Measurements from ENCODE around the gene DPY19L1.
"Not testable (repeated sequence)": the region's sequence is repeated elsewhere in the genome, so short reads cannot be mapped to it uniquely, and the experiment has no call there.

The DPY19L1 gene

GRCh38 chr7:34928560-34928959, 108.7 kb downstream of the DPY19L1 start:
- in situ Hi-C loops (cut with MboI; ENCODE audit: low sequenced_read_pairs), result loop anchor here (25.0 kb wide), 1 partner anchor 91 kb away; no protein-coding TSS in a partner anchor

DNA sequence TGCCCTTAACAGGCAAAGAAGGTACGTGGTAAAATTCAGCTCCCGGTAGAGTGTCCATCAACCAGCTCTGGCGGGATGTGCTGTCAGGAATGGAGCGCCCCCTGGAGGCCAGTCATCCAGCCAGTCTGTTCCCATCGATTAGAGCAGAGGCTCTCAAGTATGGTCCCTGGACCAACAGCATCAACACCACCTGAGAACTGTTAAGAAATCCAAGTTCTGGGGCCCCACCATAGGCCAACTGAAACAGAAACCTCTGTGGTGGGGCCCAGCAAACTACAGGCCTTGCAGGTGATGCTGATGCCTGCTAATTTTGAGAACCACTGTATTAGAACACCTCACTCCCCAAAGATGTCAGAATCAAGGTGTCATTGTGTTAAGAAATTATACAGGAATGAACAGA, 109.2 kb downstream of the DPY19L1 start:
- in situ Hi-C loops (cut with MboI; ENCODE audit: low sequenced_read_pairs), result loop anchor here (25.0 kb wide), 1 partner anchor 91 kb away; no protein-coding TSS in a partner anchor

DNA sequence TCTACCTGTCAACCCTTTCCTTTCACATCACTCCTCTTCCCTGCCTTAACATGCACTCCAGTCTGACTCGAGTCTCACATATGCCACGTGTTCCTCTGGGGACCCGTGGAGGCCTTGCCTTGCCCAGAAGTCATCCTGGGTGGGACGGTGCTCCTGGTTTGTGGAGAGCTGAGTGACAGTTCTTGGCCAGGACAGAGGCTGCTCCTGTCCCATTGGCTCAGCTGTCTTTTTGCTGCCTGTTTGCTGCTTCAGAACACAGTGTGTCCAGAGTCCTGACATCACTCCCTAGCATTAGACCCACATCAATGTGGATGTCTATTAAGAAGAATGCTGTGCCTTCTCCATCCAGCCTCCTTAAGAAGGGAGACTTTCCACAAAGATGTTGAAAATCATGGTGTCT, 116.8 kb downstream of the DPY19L1 start:
- in situ Hi-C loops (cut with MboI; ENCODE audit: low sequenced_read_pairs), result not testable (repeated sequence)

DNA sequence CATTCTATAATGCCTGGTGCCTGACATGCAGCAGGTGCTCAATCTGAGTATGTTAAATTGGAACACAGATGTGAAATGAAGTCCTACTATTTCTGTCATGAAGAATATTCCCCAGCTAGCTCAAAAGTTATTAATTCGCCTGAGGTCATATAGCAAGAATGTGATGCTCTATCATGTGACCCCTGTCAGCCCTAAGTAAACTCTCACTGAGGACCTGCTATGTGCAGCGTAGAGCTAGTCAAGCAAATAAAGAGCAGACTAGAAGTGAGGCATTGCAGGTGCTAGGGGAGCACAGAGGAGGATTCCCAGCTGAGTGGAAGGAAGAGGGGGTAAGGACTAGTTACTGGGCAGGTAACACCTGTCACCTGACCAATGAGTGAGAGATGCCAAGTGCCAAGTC, 118.2 kb downstream of the DPY19L1 start:
- in situ Hi-C loops (cut with MboI; ENCODE audit: low sequenced_read_pairs), result not testable (repeated sequence)

GRCh38 chr7:34918198-34918861, 119.0 kb downstream of the DPY19L1 start:
- in situ Hi-C loops (cut with MboI; ENCODE audit: low sequenced_read_pairs), result not testable (repeated sequence)

- in situ Hi-C loops (cut with MboI; ENCODE audit: low sequenced_read_pairs), result not testable (repeated sequence)
Observed at GRCh38 chr7:34917515-34917914, 119.8 kb downstream of the DPY19L1 start.

GRCh38 chr7:34916267-34916666, 121.0 kb downstream of the DPY19L1 start:
- in situ Hi-C loops (cut with MboI; ENCODE audit: low sequenced_read_pairs), result no loop called here

- in situ Hi-C loops (cut with MboI; ENCODE audit: low sequenced_read_pairs), result no loop called here
Observed at GRCh38 chr7:34912236-34912635, 125.0 kb downstream of the DPY19L1 start.

GRCh38 chr7:34906266-34906850, 130.9 kb downstream of the DPY19L1 start:
- in situ Hi-C loops (cut with MboI; ENCODE audit: low sequenced_read_pairs), result not testable (repeated sequence)

DNA sequence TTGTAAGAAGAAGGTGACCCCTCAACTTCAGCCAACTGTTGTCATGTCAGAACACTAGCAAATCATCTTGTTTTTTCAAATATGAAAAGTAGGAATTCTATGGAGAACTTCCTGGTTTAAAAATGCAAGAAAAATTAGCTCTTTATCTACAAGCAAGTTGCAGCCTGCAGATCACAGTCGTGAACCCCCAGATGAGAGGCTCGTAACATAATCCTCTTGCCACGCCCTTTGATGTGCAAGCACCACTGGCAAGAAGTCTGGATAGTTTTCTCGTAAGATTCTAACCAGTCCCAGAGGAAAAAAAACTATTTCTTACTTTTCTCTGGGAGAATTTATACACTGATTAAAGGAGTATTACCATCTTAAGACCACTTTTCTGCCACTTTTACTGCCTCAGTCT, 132.3 kb downstream of the DPY19L1 start:
- in situ Hi-C loops (cut with MboI; ENCODE audit: low sequenced_read_pairs), result no loop called here

DNA sequence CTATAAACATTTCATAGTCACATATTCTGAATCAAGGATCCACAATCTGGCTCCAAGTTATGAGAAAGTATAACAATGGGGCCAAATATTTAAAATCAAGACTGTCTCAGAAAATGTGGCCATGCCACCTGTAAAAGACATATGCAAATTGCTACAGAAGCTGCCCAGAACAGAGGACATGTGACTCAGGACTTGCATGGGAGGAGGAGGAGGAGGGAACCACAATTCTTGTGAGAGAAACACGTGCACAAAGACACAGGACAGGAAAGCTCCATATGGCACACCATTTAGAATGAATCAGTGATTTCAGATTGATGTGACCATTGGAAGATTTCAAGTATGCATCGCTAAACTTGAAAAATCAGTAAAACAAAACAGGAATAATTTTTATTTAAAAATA, 133.4 kb downstream of the DPY19L1 start:
- in situ Hi-C loops (cut with MboI; ENCODE audit: low sequenced_read_pairs), result not testable (repeated sequence)

- in situ Hi-C loops (cut with MboI; ENCODE audit: low sequenced_read_pairs), result no loop called here
Observed at GRCh38 chr7:34902182-34902581, 135.1 kb downstream of the DPY19L1 start.

DNA sequence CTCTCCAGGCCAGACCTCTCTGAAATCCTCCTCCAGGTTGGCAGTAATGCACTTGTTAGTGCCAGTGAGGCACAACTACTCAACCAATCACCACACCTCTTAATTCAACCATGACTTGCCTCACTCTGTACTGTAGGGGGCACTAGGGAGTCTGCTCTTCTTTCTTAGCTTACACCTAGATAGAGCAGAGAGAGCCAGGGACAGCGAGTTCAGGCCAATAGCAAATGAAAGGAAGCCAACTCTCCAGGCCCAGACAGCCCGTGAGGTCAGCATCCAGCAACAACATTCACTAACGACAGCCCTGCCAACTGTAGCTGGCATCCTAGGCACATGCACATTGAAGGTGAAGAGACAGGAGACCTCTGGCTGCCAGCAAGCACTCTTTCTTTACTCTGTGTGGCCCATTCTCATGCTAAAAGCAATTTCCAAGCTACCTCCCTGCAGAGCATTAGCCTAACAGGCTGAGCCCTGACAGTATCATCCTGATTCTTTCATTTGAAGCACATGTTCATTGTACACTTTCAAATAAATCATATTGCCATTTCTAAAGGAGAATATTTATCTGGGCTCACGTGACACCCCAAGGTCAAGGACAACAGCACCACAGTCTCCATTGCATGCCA, 136.3 kb downstream of the DPY19L1 start:
- in situ Hi-C loops (cut with MboI; ENCODE audit: low sequenced_read_pairs), result no loop called here

GRCh38 chr7:34895202-34895601, 142.1 kb downstream of the DPY19L1 start:
- in situ Hi-C loops (cut with MboI; ENCODE audit: low sequenced_read_pairs), result no loop called here

- in situ Hi-C loops (cut with MboI; ENCODE audit: low sequenced_read_pairs), result no loop called here
Observed at GRCh38 chr7:34889951-34890350, 147.3 kb downstream of the DPY19L1 start.

DNA sequence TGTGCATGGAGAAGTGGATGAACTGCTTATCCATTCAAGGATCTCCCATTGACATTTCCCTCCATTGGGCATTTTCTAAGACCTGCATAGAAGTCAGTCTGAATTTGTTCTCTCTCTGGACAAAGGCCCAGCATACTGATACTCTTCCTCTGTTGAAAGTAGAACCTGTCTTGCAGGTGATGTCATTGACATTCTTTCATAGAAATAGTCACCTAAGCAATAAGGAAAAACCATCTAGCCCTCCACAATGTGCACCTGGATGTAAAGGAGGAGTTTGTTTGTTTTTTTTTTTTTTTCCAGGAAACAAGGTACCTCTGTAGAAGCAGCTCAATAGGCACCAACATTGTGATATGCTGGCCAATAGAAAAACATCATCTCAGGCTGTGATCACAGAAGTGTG, 150.4 kb downstream of the DPY19L1 start:
- in situ Hi-C loops (cut with MboI; ENCODE audit: low sequenced_read_pairs), result no loop called here

DNA sequence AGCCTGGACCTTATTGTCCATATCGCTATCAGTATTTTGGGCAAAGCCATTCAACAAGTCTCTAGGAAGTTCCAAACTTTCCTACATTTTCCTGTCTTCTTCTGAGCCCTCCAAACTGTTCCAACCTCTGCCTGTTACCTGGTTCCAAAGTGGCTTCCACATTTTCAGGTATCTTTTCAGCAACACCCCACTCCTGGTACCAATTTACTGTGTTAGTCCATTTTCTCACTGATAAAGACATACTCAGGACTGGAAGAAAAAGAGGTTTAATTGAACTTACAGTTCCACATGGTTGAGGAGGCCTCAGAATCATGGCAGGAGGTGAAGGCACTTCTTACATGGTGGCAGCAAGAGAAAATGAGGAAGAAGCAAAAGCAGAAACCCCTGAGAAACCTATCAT, 153.4 kb downstream of the DPY19L1 start:
- in situ Hi-C loops (cut with MboI; ENCODE audit: low sequenced_read_pairs), result not testable (repeated sequence)

- in situ Hi-C loops (cut with MboI; ENCODE audit: low sequenced_read_pairs), result no loop called here
Observed at GRCh38 chr7:34879871-34880270, 157.4 kb downstream of the DPY19L1 start.

- in situ Hi-C loops (cut with MboI; ENCODE audit: low sequenced_read_pairs), result not testable (repeated sequence)
Observed at GRCh38 chr7:34878944-34879735, 158.1 kb downstream of the DPY19L1 start.
